Measurements from ENCODE around the gene ARPC5.

ARPC5 gene

GRCh38 chr1:183586455-183586854 is 49.1 kb downstream of the ARPC5 start:
- no peak for DNase-seq (ENCODE audit: low read depth)

- DNase-seq (ENCODE audit: low read depth) = no peak
These were observed 50.5 kb downstream of the ARPC5 start for GRCh38 chr1:183585038-183585437.

- no peak for DNase-seq (ENCODE audit: low read depth)
These were observed 51.4 kb downstream of the ARPC5 start for GRCh38 chr1:183584147-183584546.

GRCh38 chr1:183583466-183583865 is 52.1 kb downstream of the ARPC5 start:
- no peak for DNase-seq (ENCODE audit: low read depth)

- DNase-seq (ENCODE audit: low read depth) = no peak
These were observed 53.4 kb downstream of the ARPC5 start for GRCh38 chr1:183582021-183582713.

- DNase-seq (ENCODE audit: low read depth) = no peak
These were observed 55.3 kb downstream of the ARPC5 start for GRCh38 chr1:183580281-183580682.

GRCh38 chr1:183578856-183579255 is 56.7 kb downstream of the ARPC5 start:
- DNase-seq (ENCODE audit: low read depth) = no peak

- no peak for DNase-seq (ENCODE audit: low read depth)
These were observed 57.6 kb downstream of the ARPC5 start for GRCh38 chr1:183577897-183578465.

GRCh38 chr1:183576537-183576936 is 59.0 kb downstream of the ARPC5 start:
- DNase-seq (ENCODE audit: low read depth) = no peak

- no peak for DNase-seq (ENCODE audit: low read depth)
These were observed 60.0 kb downstream of the ARPC5 start for GRCh38 chr1:183575606-183576005.

- DNase-seq (ENCODE audit: low read depth) = no peak
These were observed 62.9 kb downstream of the ARPC5 start for GRCh38 chr1:183572721-183573120.

- no peak for DNase-seq (ENCODE audit: low read depth)
These were observed 63.8 kb downstream of the ARPC5 start for GRCh38 chr1:183571678-183572268.
